Measurements from ENCODE around the gene FKBP7. TPM values are rescaled to one million over a fixed set of nuclear protein-coding genes. Genes with fewer than 3 reads are reported as not detected.
"Not testable (repeated sequence)": the region's sequence is repeated elsewhere in the genome, so short reads cannot be mapped to it uniquely, and the experiment has no call there.

The FKBP7 gene
- total RNA-seq, 1 experiment from 2014 or later = 31.2 TPM

GRCh38 chr2:178469219-178469849 is 9.1 kb downstream of the FKBP7 start:
- no peak for DNase-seq (ENCODE audit: low read depth, low spot score)
- in situ Hi-C loops (cut with HindIII; ENCODE audit: low pct_unique_long_range_greater_than_20kb, low sequenced_read_pairs) = no loop called here

- in situ Hi-C loops (cut with HindIII; ENCODE audit: low pct_unique_long_range_greater_than_20kb, low sequenced_read_pairs) = no loop called here
- DNase-seq (ENCODE audit: low read depth, low spot score) = no peak
Measured at GRCh38 chr2:178457390-178457886, 21.0 kb downstream of the FKBP7 start.

GRCh38 chr2:178455947-178456346 is 22.5 kb downstream of the FKBP7 start:
- in situ Hi-C loops (cut with HindIII; ENCODE audit: low pct_unique_long_range_greater_than_20kb, low sequenced_read_pairs) = no loop called here

GRCh38 chr2:178452870-178453269 is 25.5 kb downstream of the FKBP7 start:
- DNase-seq (ENCODE audit: low read depth, low spot score) = no peak
- in situ Hi-C loops (cut with HindIII; ENCODE audit: low pct_unique_long_range_greater_than_20kb, low sequenced_read_pairs) = no loop called here

More at GRCh38 chr2:178455947-178456346, 22.5 kb downstream of the FKBP7 start:
- DNase-seq (ENCODE audit: low read depth, low spot score) = peak; percentile 92

- in situ Hi-C loops (cut with HindIII; ENCODE audit: low pct_unique_long_range_greater_than_20kb, low sequenced_read_pairs) = no loop called here
- no peak for DNase-seq (ENCODE audit: low read depth, low spot score)
Measured at GRCh38 chr2:178452334-178452733, 26.1 kb downstream of the FKBP7 start.

GRCh38 chr2:178450774-178451525 is 27.4 kb downstream of the FKBP7 start, which contains the start of the genes PJVK and PRKRA:
PJVK (plus strand) TSS chr2:178451378; CDS start chr2:178453410, 2,032 bp downstream.
PRKRA (minus strand) TSS chr2:178451175; CDS start chr2:178451030, 145 bp downstream.
- peak; percentile 93 for DNase-seq (ENCODE audit: low read depth, low spot score)

GRCh38 chr2:178450524-178450773 is 28.0 kb downstream of the FKBP7 start:
- in situ Hi-C loops (cut with HindIII; ENCODE audit: low pct_unique_long_range_greater_than_20kb, low sequenced_read_pairs) = no loop called here
- no peak for DNase-seq (ENCODE audit: low read depth, low spot score)

More at GRCh38 chr2:178450774-178451525, 27.4 kb downstream of the FKBP7 start, which contains the start of the genes PJVK and PRKRA:
- in situ Hi-C loops (cut with HindIII; ENCODE audit: low pct_unique_long_range_greater_than_20kb, low sequenced_read_pairs) = no loop called here

GRCh38 chr2:178449700-178450523 is 28.5 kb downstream of the FKBP7 start:
- DNase-seq (ENCODE audit: low read depth, low spot score) = no peak
- in situ Hi-C loops (cut with HindIII; ENCODE audit: low pct_unique_long_range_greater_than_20kb, low sequenced_read_pairs) = no loop called here

- in situ Hi-C loops (cut with HindIII; ENCODE audit: low pct_unique_long_range_greater_than_20kb, low sequenced_read_pairs) = no loop called here
Measured at GRCh38 chr2:178448968-178449661, 29.3 kb downstream of the FKBP7 start.

GRCh38 chr2:178441426-178441825 is 37.0 kb downstream of the FKBP7 start:
- in situ Hi-C loops (cut with HindIII; ENCODE audit: low pct_unique_long_range_greater_than_20kb, low sequenced_read_pairs) = no loop called here

More at GRCh38 chr2:178448968-178449661, 29.3 kb downstream of the FKBP7 start:
- DNase-seq (ENCODE audit: low read depth, low spot score) = no peak

GRCh38 chr2:178436662-178437061 is 41.7 kb downstream of the FKBP7 start:
- in situ Hi-C loops (cut with HindIII; ENCODE audit: low pct_unique_long_range_greater_than_20kb, low sequenced_read_pairs) = no loop called here
- DNase-seq (ENCODE audit: low read depth, low spot score) = no peak

More at GRCh38 chr2:178441426-178441825, 37.0 kb downstream of the FKBP7 start:
- DNase-seq (ENCODE audit: low read depth, low spot score) = no peak

GRCh38 chr2:178429336-178429735 is 49.1 kb downstream of the FKBP7 start:
- DNase-seq (ENCODE audit: low read depth, low spot score) = no peak
- in situ Hi-C loops (cut with HindIII; ENCODE audit: low pct_unique_long_range_greater_than_20kb, low sequenced_read_pairs) = no loop called here

- in situ Hi-C loops (cut with HindIII; ENCODE audit: low pct_unique_long_range_greater_than_20kb, low sequenced_read_pairs) = no loop called here
- DNase-seq (ENCODE audit: low read depth, low spot score) = no peak
Measured at GRCh38 chr2:178428396-178428806, 50.0 kb downstream of the FKBP7 start.

- in situ Hi-C loops (cut with HindIII; ENCODE audit: low pct_unique_long_range_greater_than_20kb, low sequenced_read_pairs) = no loop called here
- DNase-seq (ENCODE audit: low read depth, low spot score) = no peak
Measured at GRCh38 chr2:178427458-178427857, 50.9 kb downstream of the FKBP7 start.

GRCh38 chr2:178426388-178426787 is 52.0 kb downstream of the FKBP7 start:
- DNase-seq (ENCODE audit: low read depth, low spot score) = no peak
- in situ Hi-C loops (cut with HindIII; ENCODE audit: low pct_unique_long_range_greater_than_20kb, low sequenced_read_pairs) = no loop called here

GRCh38 chr2:178425255-178425827 is 53.1 kb downstream of the FKBP7 start:
- DNase-seq (ENCODE audit: low read depth, low spot score) = no peak
- in situ Hi-C loops (cut with HindIII; ENCODE audit: low pct_unique_long_range_greater_than_20kb, low sequenced_read_pairs) = no loop called here

- in situ Hi-C loops (cut with HindIII; ENCODE audit: low pct_unique_long_range_greater_than_20kb, low sequenced_read_pairs); DNase-seq (ENCODE audit: low read depth, low spot score): not testable (repeated sequence)
Measured at GRCh38 chr2:178423746-178424145, 54.7 kb downstream of the FKBP7 start.

Data from SK-MEL-5 (cell line).